Measurements from ENCODE around the gene TSC22D4.

TSC22D4 gene

DNA sequence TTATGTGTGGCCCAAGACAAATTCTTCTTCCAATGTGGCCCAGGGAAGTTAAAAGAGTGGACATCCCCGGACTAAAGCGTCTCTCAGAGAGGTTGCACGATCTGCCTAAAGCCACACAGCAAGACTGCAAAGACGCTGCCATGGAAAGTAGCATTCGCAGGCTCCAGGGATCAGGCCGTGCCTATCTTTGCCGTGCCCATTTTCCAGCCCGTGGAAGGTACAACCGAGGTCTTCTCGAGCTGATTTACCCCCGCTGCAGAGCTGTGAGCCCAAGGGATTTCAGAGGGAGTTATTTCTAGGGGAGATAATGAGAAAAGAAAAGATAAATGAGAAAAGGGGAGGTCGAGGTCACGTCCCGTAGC, 3.7 kb upstream of the TSC22D4 start:
- Histone ChIP-seq H3K9me3 (ENCODE audit: control insufficient read depth, insufficient read depth, low read length) (no peaks in the 10 kb centered on the region), H3K4me1 (ENCODE audit: control insufficient read depth, insufficient read depth, low read length) (peaks cover 3% of the 10 kb centered on the region), H3K36me3 (ENCODE audit: control insufficient read depth, insufficient read depth, low read length) (no peaks in the 10 kb centered on the region), H3K27me3 (ENCODE audit: control insufficient read depth, insufficient read depth, low read length) (no peaks in the 10 kb centered on the region), H3K4me3 (ENCODE audit: low read depth, low read length) (peak overlapping the region; percentile 54), H3K9ac (ENCODE audit: low read depth, low read length) (no peak overlapping the region)

DNA sequence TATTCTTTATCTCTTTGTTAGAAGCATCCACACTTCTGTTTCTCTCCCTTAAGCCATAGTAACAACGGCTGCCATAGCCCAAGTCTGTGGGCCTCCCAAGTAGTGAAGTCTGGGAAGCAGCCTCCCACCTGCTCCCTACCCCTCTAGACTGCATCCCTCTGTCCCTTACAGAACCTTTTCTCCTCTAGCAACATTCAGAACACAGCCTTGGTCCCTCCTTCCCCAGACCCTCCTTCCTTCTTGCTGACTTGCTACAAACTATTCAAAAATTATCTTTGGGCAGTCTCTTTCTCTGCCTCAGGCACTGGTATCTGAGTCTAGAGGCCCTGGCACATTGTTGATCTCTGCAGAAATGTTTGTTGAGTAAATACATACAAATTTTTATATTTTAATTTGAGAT, 2.5 kb upstream of the TSC22D4 start:
- Histone ChIP-seq H3K36me3 (ENCODE audit: control insufficient read depth, insufficient read depth, low read length) (peaks cover 5% of the 10 kb centered on the region), H3K9me3 (ENCODE audit: control insufficient read depth, insufficient read depth, low read length) (no peaks in the 10 kb centered on the region), H3K9ac (ENCODE audit: low read depth, low read length) (no peak overlapping the region), H3K4me3 (ENCODE audit: low read depth, low read length) (no peak overlapping the region), H3K27me3 (ENCODE audit: control insufficient read depth, insufficient read depth, low read length) (no peaks in the 10 kb centered on the region), H3K4me1 (ENCODE audit: control insufficient read depth, insufficient read depth, low read length) (peaks cover 3% of the 10 kb centered on the region)

DNA sequence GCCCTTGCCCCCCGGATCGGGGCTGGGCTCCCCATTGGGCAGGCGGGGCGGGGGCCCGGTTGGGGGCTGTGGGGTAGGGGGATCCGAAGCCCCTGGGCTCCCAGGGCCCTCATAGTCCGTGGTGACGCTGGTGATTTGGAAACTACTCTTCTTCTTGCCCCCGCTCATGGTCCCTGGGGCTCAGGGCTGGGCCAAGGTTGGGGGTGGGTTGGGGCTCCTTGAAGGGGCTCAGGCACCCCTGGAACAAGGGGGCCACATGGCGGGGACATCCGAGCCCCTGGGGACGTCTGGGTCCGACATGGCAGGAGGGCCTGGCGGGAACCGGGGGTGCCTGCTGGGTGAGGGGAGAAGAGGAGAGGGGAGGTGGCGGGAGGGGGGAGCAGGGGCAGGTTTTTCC, 1.1 kb downstream of the TSC22D4 start:
- H3K36me3 ChIP-seq (ENCODE audit: control insufficient read depth, insufficient read depth, low read length), result peaks cover 8% of the 10 kb centered on the region
- no peaks in the 10 kb centered on the region for H3K27me3 ChIP-seq (ENCODE audit: control insufficient read depth, insufficient read depth, low read length)
- H3K9me3 ChIP-seq (ENCODE audit: control insufficient read depth, insufficient read depth, low read length), result no peaks in the 10 kb centered on the region
- peak overlapping the region; percentile 91 for H3K4me3 ChIP-seq (ENCODE audit: low read depth, low read length)
- H3K9ac ChIP-seq (ENCODE audit: low read depth, low read length), result no peak overlapping the region
- H3K4me1 ChIP-seq (ENCODE audit: control insufficient read depth, insufficient read depth, low read length), result peaks cover 2% of the 10 kb centered on the region

DNA sequence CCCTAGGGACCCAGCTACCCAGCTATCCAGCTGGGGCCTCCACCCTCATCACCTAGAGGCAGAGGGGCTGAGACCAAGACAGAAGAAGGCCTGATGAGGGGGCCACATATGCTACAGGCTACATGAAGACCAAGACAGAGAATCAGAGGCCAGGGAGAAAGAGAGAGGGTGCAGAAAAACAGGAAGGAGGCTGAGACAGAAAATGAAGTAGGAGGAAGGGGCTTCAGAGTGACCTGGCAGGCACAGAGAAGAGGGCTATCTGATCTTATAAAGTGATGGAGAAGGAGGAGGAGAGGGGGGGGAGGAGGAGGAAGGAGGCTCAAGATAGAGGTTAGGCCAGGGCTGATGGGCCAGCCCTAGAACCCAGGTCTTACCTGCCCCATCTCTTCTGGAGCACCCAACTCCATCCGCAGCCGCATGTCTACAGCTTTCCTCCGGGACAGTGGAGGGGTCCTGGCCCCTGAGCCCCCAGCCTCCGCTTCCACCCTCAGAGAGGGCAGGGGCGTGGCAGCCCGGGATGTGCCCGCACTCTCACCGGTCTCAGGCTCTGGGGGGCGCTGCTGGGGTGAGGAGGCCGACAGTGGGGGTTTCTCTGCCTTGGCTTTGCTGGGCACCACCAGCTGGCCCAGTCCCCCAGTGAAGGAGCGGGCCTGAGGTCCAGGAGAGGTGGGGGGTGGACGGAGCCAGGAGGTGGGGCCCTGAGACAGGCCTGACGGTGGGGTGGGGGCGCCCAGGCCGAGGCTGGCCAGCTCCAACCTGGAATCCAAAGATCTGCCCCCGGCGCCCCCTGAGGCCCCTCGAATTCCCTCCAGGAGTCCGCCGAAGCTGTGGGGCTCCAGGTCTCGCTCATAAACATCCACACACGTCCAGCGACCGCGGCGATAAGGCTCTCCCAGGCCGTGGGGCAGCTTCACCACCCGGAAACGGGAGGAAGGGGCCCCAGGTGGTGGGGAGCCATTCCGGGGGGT, 1.8 kb downstream of the TSC22D4 start:
- no peaks in the 10 kb centered on the region for H3K27me3 ChIP-seq (ENCODE audit: control insufficient read depth, insufficient read depth, low read length)
- peaks cover 2% of the 10 kb centered on the region for H3K4me1 ChIP-seq (ENCODE audit: control insufficient read depth, insufficient read depth, low read length)
- H3K36me3 ChIP-seq (ENCODE audit: control insufficient read depth, insufficient read depth, low read length), result peaks cover 8% of the 10 kb centered on the region
- no peaks in the 10 kb centered on the region for H3K9me3 ChIP-seq (ENCODE audit: control insufficient read depth, insufficient read depth, low read length)
- peak overlapping the region; percentile 39 for H3K4me3 ChIP-seq (ENCODE audit: low read depth, low read length)
- no peak overlapping the region for H3K9ac ChIP-seq (ENCODE audit: low read depth, low read length)

DNA sequence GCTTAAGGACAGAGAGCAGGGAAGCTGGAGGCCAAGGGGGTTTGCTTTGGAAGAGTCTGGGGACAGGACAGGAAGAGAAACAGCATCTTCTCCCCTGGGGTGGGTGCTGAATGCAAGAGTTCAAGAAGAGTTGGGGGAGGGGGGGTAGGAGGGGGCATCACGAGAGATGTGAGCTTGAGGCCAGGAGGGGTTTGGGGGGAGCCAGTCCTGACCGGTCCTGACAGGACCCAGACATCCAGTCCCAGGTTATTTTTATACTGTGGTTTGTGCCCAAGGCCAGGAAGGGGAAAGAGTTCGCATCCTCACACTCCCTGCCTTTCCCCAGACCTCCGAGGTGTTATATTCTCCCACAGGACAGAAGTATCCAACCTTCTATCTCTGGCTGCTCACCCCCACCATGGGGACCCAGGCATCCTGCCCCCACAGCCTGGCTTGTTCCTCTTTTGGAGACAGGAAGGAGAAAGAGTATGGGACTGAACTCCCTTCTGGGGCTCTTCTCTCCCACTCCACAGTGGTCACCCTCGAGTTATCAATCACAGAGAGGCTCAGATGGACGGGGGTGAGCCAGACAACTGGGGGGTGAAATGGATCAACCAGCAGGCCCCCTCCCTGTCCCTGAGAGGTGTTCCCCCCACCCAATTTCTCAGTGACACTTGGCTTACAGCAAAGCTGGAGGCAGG, 2.8 kb downstream of the TSC22D4 start:
- H3K9ac ChIP-seq (ENCODE audit: low read depth, low read length), result peak overlapping the region; percentile 24
- no peak overlapping the region for H3K4me3 ChIP-seq (ENCODE audit: low read depth, low read length)
- H3K36me3 ChIP-seq (ENCODE audit: control insufficient read depth, insufficient read depth, low read length), result peaks cover 8% of the 10 kb centered on the region
- no peaks in the 10 kb centered on the region for H3K9me3 ChIP-seq (ENCODE audit: control insufficient read depth, insufficient read depth, low read length)
- no peaks in the 10 kb centered on the region for H3K27me3 ChIP-seq (ENCODE audit: control insufficient read depth, insufficient read depth, low read length)
- H3K4me1 ChIP-seq (ENCODE audit: control insufficient read depth, insufficient read depth, low read length), result peaks cover 4% of the 10 kb centered on the region

DNA sequence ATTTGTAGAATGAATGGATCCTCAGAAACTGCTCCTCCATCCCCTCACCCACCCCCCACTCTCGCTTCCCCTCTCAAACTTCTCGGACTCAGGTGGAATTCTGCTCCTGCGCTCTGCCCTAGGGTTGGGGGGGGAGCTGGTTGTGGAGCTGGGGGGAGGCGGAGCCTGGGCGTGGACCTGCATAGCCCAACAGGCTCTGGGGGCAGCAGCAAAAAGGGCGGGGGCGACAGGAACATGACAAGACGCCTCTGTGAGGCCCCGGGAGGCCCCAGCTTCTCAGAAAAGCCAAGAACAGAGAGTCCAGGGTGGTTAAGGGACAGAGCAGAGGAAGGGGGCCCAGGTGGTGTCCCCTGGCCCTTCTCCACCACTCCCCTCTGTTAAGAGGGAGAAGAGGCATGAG, 3.5 kb downstream of the TSC22D4 start:
- Histone ChIP-seq H3K36me3 (ENCODE audit: control insufficient read depth, insufficient read depth, low read length) (peaks cover 8% of the 10 kb centered on the region), H3K4me3 (ENCODE audit: low read depth, low read length) (no peak overlapping the region), H3K4me1 (ENCODE audit: control insufficient read depth, insufficient read depth, low read length) (peaks cover 4% of the 10 kb centered on the region), H3K9ac (ENCODE audit: low read depth, low read length) (peak overlapping the region; percentile 24), H3K27me3 (ENCODE audit: control insufficient read depth, insufficient read depth, low read length) (no peaks in the 10 kb centered on the region), H3K9me3 (ENCODE audit: control insufficient read depth, insufficient read depth, low read length) (no peaks in the 10 kb centered on the region)

DNA sequence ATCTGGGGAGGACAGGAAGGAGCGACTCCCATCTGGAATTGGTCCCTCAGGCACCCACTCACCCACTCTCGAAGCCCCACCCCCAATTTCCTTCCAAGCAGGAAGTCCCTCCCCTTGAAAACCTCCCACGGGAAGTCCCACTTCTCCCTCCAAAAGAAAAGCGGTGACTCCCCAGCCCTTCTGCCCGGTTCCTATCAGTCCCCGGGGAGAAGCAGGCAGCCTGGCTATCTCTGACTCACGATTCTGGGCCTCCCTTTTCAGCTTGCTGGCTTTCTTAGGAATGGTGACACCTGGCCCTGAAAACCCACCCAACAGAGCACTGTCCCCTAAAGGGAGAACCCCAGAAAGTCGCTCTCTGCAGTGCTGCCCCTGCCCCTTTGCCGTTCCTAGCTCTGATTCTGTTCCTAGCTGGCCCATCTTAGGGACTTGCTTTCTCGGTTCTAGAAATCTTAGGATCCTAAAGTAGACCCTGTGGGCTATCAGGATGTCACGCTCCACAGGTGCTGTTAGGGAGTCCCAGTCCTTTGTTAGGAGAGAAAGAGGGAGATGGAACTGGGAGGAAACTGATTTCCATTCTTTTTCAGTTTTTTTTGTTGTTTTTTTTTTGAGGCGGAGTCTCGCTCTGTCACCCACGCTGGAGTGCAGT, 6.0 kb downstream of the TSC22D4 start:
- Histone ChIP-seq H3K9ac (ENCODE audit: low read depth, low read length) (no peak overlapping the region), H3K27me3 (ENCODE audit: control insufficient read depth, insufficient read depth, low read length) (no peaks in the 10 kb centered on the region), H3K9me3 (ENCODE audit: control insufficient read depth, insufficient read depth, low read length) (no peaks in the 10 kb centered on the region), H3K4me3 (ENCODE audit: low read depth, low read length) (no peak overlapping the region), H3K36me3 (ENCODE audit: control insufficient read depth, insufficient read depth, low read length) (peaks cover 8% of the 10 kb centered on the region), H3K4me1 (ENCODE audit: control insufficient read depth, insufficient read depth, low read length) (peaks cover 4% of the 10 kb centered on the region)

DNA sequence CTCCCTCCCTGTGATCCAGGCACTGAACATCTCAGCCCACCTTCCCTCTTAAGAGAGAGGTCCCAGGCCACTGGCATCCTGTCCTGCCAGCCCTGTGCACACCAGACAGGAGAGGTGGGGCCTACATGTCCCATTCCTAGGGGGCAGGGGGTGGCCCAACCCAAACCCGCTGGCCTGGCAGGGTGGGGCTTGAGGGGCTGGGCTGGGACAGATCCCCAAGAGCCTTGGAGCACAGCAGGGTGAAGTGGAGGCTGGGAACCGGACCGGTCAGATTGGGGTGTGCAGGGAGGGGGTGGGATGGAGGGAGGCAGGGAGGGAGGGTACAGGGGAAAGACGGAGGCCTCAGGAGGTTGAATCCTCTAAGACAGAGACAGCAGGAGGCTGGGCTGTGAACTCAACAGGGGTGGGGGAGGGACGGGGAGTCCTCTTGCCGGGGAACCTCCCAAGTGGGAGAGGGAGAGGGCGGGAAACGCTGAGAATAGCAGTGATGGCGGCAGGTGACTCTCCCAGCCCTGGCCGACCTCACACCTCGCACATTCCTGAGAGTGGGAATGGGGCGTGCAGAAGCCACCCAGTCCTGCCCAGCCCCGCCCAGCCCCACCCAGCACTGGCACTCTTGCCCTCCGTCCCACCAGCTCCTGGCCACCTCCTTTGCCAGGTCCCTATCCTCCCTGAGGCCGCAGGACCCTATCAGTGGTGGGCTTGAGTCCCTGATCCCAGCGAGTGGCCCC, 6.7 kb downstream of the TSC22D4 start:
- H3K36me3 ChIP-seq (ENCODE audit: control insufficient read depth, insufficient read depth, low read length), result peaks cover 8% of the 10 kb centered on the region
- peaks cover 4% of the 10 kb centered on the region for H3K4me1 ChIP-seq (ENCODE audit: control insufficient read depth, insufficient read depth, low read length)
- H3K9ac ChIP-seq (ENCODE audit: low read depth, low read length), result no peak overlapping the region
- H3K27me3 ChIP-seq (ENCODE audit: control insufficient read depth, insufficient read depth, low read length), result no peaks in the 10 kb centered on the region
- H3K4me3 ChIP-seq (ENCODE audit: low read depth, low read length), result no peak overlapping the region
- no peaks in the 10 kb centered on the region for H3K9me3 ChIP-seq (ENCODE audit: control insufficient read depth, insufficient read depth, low read length)

DNA sequence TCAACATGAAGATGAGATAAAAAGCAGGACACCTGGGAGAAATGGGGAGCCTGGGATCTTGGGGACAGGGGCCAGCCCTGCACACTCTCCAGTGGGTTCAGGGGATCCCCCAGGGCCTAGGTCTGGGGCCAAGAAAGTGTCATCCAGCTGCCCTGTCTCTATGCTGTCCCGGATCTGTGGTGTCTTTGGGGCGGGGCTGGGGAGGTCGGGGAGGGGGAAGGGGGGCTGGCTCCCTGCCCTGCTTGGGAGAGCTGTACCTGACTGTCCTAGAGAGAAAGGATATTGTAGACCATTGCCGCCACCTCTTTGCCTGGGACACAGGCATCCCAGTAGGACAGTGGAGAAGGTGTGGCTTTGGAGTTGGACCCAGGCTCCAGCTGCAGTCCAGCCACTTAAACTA, 8.0 kb downstream of the TSC22D4 start:
- Histone ChIP-seq H3K9ac (ENCODE audit: low read depth, low read length) (no peak overlapping the region), H3K9me3 (ENCODE audit: control insufficient read depth, insufficient read depth, low read length) (no peaks in the 10 kb centered on the region), H3K4me3 (ENCODE audit: low read depth, low read length) (no peak overlapping the region), H3K36me3 (ENCODE audit: control insufficient read depth, insufficient read depth, low read length) (peaks cover 3% of the 10 kb centered on the region), H3K27me3 (ENCODE audit: control insufficient read depth, insufficient read depth, low read length) (no peaks in the 10 kb centered on the region), H3K4me1 (ENCODE audit: control insufficient read depth, insufficient read depth, low read length) (peaks cover 4% of the 10 kb centered on the region)

DNA sequence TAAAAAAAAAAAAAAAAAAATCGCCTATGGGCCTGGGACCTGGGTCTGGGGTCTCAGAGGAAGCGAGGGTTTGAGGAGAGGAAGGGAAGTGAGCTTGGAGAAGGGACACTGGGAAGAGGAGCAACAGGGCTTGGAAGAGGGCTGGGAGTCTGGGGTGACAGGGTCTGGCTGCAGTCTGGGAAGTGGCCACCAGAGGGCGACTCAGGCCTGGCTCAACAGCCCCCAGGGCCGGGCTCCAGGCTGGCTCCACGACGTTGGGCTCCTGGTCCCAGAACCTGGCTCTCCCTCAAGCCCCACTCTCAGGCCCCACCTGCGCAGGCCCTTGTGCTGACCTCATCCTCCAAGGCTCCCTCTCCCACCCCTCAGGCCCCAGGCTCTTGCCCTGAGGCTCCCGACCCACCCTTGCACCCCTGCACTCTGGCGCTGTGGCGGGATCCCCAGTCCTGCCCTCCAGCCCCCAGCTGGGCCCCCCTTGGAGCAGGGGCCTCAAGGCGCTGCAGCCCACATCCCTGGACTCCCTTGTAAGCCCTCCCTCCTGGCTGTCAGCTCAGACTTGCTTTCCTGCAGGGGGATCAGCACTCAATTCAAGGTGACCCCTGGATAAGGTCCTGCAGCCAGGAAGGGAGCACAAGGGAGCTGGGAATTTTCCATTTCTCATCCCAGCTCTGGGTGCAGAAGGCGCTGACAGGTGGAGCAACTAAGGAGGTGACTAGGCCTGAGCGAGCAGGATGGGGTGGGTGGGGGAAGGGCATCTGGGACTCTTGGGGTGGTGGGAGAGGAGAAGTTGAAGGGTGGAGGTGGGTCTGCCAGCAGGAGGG, 9.6 kb downstream of the TSC22D4 start:
- Histone ChIP-seq H3K27me3 (ENCODE audit: control insufficient read depth, insufficient read depth, low read length) (no peaks in the 10 kb centered on the region), H3K9me3 (ENCODE audit: control insufficient read depth, insufficient read depth, low read length) (no peaks in the 10 kb centered on the region), H3K36me3 (ENCODE audit: control insufficient read depth, insufficient read depth, low read length) (peaks cover 2% of the 10 kb centered on the region), H3K4me1 (ENCODE audit: control insufficient read depth, insufficient read depth, low read length) (peaks cover 2% of the 10 kb centered on the region), H3K9ac (ENCODE audit: low read depth, low read length) (no peak overlapping the region), H3K4me3 (ENCODE audit: low read depth, low read length) (no peak overlapping the region)

Data from iPS-15b (cell line).